ENCODE measurements around the gene DCX.

- TF ChIP-seq EZH2 (IDR thresholded peaks at IDR 0.05; ENCODE audit: insufficient read depth, poor library complexity, severe bottlenecking) (no peak), EZH2phosphoT487 (IDR thresholded peaks at IDR 0.05; ENCODE audit: insufficient read depth, low read depth) (no peak)
Observed at GRCh38 chrX:111264385-111264784, 147.6 kb downstream of the DCX start.
